K562 (cell line): ENCODE results near the gene CRYBG2. TPM values are rescaled to one million over a fixed set of nuclear protein-coding genes. Genes with fewer than 3 reads are reported as not detected.

Experiments used
- BMI1 ChIP-seq: fragments of 150-350 bp; IDR thresholded peaks from 2 replicates; pipeline ENCODE4 v1.6.1; 2014; ENCODE audit warnings: low read length
- CGGBP1 ChIP-seq: fragments of 250-450 bp; sonication (Bioruptor Pico); IDR thresholded peaks from 2 replicates; pipeline ENCODE4 v1.9.0; 2021; ENCODE audit warnings: mild to moderate bottlenecking
- CREBBP ChIP-seq: IDR thresholded peaks from one replicate; pipeline ENCODE4 v1.6.1; 2012; ENCODE audit warnings: low read depth, mild to moderate bottlenecking, control low read depth, inconsistent platforms, low read length
- CTCFL ChIP-seq: IDR thresholded peaks from 2 replicates; pipeline ENCODE4 v1.6.1; 2011; ENCODE audit warnings: borderline replicate concordance, low read depth, mild to moderate bottlenecking, moderate library complexity, low read length; ENCODE audit not compliant: insufficient read depth, poor library complexity, severe bottlenecking
- DNMT1 ChIP-seq: fragments of 450-650 bp; IDR thresholded peaks from 2 replicates; pipeline ENCODE4 v1.6.1; 2016; ENCODE audit warnings: antibody characterized with exemption, mild to moderate bottlenecking
- FIP1L1 ChIP-seq: fragments of 200-400 bp; formaldehyde crosslinking; IDR thresholded peaks from 2 replicates; pipeline ENCODE4 v1.6.1; 2018; ENCODE audit warnings: mild to moderate bottlenecking, low read depth, low read length; ENCODE audit not compliant: poor library complexity, severe bottlenecking
- IRF2 ChIP-seq: sonication (generic); formaldehyde crosslinking; IDR thresholded peaks from 2 replicates; pipeline ENCODE4 v1.8.1; 2022; ENCODE audit warnings: mild to moderate bottlenecking, missing genetic modification reagents
- MLX ChIP-seq, 2 experiments: fragments of 450-650 bp in 1 of 2; sonication (generic) in 1 of 2; formaldehyde crosslinking; conservative IDR thresholded peaks; 2 replicates each; pipeline versions ENCODE4 v1.4.0 to v1.8.1; 2020 to 2022; ENCODE audit warnings: mild to moderate bottlenecking in 1 of 2, missing genetic modification reagents in 1 of 2
- MXI1 ChIP-seq: IDR thresholded peaks from 2 replicates; pipeline ENCODE4 v1.6.1; 2011; ENCODE audit warnings: low read depth, mild to moderate bottlenecking, improper control_type of control experiment, low read length
- NCOA2 ChIP-seq, 2 experiments: fragments of 450-650 bp; IDR thresholded peaks; 2 replicates each; pipeline ENCODE4 v1.6.1; 2018; ENCODE audit warnings: mild to moderate bottlenecking in 2 of 2, moderate library complexity in 1 of 2; ENCODE audit not compliant: partially characterized antibody in 2 of 2
- TARDBP ChIP-seq: fragments of 450-650 bp; IDR thresholded peaks from 2 replicates; pipeline ENCODE4 v1.6.1; 2016
- TCF3 ChIP-seq: sonication (generic); formaldehyde crosslinking; IDR thresholded peaks from 2 replicates; pipeline ENCODE4 v1.4.0; 2020; ENCODE audit warnings: mild to moderate bottlenecking, missing genetic modification reagents
- ZKSCAN1 ChIP-seq: fragments of 150-350 bp; IDR thresholded peaks from 2 replicates; pipeline ENCODE4 v1.6.1; 2016; ENCODE audit warnings: low read depth, low read length
- ZNF277 ChIP-seq: fragments of 250-450 bp; sonication (Bioruptor Pico); IDR thresholded peaks from 2 replicates; pipeline ENCODE4 v1.8.0; 2022; ENCODE audit warnings: inconsistent platforms, mild to moderate bottlenecking, moderate library complexity, borderline replicate concordance
- ZNF695 ChIP-seq: fragments of 450-650 bp; formaldehyde crosslinking; IDR thresholded peaks from 2 replicates; pipeline ENCODE4 v1.4.0; 2020; ENCODE audit warnings: mild to moderate bottlenecking, moderate library complexity
- ZNF780A ChIP-seq: fragments of 250-450 bp; sonication (Bioruptor Pico); IDR thresholded peaks from 2 replicates; pipeline ENCODE4 v1.5.0; 2021; ENCODE audit warnings: mild to moderate bottlenecking
- polyA plus RNA-seq, 8 experiments: library from polyadenylated mRNA; depleted of rRNA in 4 of 8; stranded (reverse) in 5 of 8; unstranded in 3 of 8; fragments of >200 nt; fragmentation: Nextera tagmentation in 2 of 8; fragmentation: Illumina TruSeq in 1 of 8; extraction: Ambion mirVana in 2 of 8; extraction: Trizol in 1 of 8; gene quantifications; 2 replicates each; pipeline versions ENCODE4 v1.2.1 to v1.2.3, GENCODE V29; 2011 to 2014; ENCODE audit warnings: inconsistent platforms in 1 of 8, missing spikeins in 1 of 8
- total RNA-seq, 7 experiments: library from RNA; depleted of rRNA in 6 of 7; stranded (reverse); fragments of >200 nt in 6 of 7; fragmentation: Illumina TruSeq in 2 of 7; extraction: Trizol in 2 of 7; gene quantifications; 2 replicates each; pipeline versions ENCODE4 v1.2.1 to v1.2.3, GENCODE V29; 2011 to 2021; ENCODE audit warnings: low replicate concordance in 1 of 7
- TF ChIP-seq, protein P1 (sequence below): sonication (generic); formaldehyde crosslinking; IDR thresholded peaks from 2 replicates; pipeline ENCODE4 v1.8.1; 2023; ENCODE audit warnings: mild to moderate bottlenecking, missing genetic modification reagents
- TF ChIP-seq, protein P2 (sequence below): sonication (generic); formaldehyde crosslinking; IDR thresholded peaks from 2 replicates; pipeline ENCODE4 v1.8.0; 2022; ENCODE audit warnings: missing genetic modification reagents, mild to moderate bottlenecking, borderline replicate concordance

CRYBG2 gene
- total and polyA plus RNA-seq, 9 of the 15 experiments (the other 6 are each of a cell fraction or from before 2014, with no cell fraction given), result 0.39 to 8.5 (median 3.7) TPM

GRCh38 chr1:26287033-26287711 is 66.8 kb downstream of the CRYBG2 start (continued):
- TF ChIP-seq NCOA2 (IDR thresholded peaks at IDR 0.05; ENCODE audit: partially characterized antibody in 2 of 2) (no peak), FIP1L1 (no peak), BMI1 (no peak), MLX (CRISPR knock-in tag; conservative IDR thresholded peaks at IDR 0.05) (no peak), TCF3 (CRISPR knock-in tag) (peak; percentile 99), CREBBP (no peak), ZKSCAN1 (peak; percentile 64; the same call in 1 of the 2 replicates), CTCFL (no peak), MXI1 (peak; percentile 89), ZNF695 (CRISPR knock-in tag) (no peak), ZNF780A (CRISPR knock-in tag) (no peak), DNMT1 (no peak), IRF2 (CRISPR knock-in tag) (no peak), ZNF277 (CRISPR knock-in tag) (no peak), CGGBP1 (CRISPR knock-in tag) (no peak), TARDBP (no peak)
- TF ChIP-seq, protein P1, sequence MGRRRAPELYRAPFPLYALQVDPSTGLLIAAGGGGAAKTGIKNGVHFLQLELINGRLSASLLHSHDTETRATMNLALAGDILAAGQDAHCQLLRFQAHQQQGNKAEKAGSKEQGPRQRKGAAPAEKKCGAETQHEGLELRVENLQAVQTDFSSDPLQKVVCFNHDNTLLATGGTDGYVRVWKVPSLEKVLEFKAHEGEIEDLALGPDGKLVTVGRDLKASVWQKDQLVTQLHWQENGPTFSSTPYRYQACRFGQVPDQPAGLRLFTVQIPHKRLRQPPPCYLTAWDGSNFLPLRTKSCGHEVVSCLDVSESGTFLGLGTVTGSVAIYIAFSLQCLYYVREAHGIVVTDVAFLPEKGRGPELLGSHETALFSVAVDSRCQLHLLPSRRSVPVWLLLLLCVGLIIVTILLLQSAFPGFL (CRISPR knock-in tag), result no peak
- TF ChIP-seq, protein P2, sequence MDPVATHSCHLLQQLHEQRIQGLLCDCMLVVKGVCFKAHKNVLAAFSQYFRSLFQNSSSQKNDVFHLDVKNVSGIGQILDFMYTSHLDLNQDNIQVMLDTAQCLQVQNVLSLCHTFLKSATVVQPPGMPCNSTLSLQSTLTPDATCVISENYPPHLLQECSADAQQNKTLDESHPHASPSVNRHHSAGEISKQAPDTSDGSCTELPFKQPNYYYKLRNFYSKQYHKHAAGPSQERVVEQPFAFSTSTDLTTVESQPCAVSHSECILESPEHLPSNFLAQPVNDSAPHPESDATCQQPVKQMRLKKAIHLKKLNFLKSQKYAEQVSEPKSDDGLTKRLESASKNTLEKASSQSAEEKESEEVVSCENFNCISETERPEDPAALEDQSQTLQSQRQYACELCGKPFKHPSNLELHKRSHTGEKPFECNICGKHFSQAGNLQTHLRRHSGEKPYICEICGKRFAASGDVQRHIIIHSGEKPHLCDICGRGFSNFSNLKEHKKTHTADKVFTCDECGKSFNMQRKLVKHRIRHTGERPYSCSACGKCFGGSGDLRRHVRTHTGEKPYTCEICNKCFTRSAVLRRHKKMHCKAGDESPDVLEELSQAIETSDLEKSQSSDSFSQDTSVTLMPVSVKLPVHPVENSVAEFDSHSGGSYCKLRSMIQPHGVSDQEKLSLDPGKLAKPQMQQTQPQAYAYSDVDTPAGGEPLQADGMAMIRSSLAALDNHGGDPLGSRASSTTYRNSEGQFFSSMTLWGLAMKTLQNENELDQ (CRISPR knock-in tag), result no peak
